IMR-90 (cell line): ENCODE results near the gene RFPL2.

Experiments
- BHLHE40 ChIP-seq: fragments of 150-350 bp; IDR thresholded peaks from 2 replicates; pipeline ENCODE4 v1.6.1; 2016; ENCODE audit warnings: mild to moderate bottlenecking, low read depth, low read length
- CTCF ChIP-seq: conservative IDR thresholded peaks from 2 replicates; pipeline ENCODE4 v1.5.1; 2012; ENCODE audit warnings: mild to moderate bottlenecking, low read depth, low read length, improper control_type of control experiment
- RAD21 ChIP-seq: IDR thresholded peaks from 2 replicates; pipeline ENCODE4 v1.6.1; 2012; ENCODE audit warnings: low read length, improper control_type of control experiment
- RCOR1 ChIP-seq: IDR thresholded peaks from 2 replicates; pipeline ENCODE4 v1.6.1; 2012; ENCODE audit warnings: mild to moderate bottlenecking, low read length, improper control_type of control experiment; ENCODE audit not compliant: insufficient replicate concordance
- RFX5 ChIP-seq: IDR thresholded peaks from 2 replicates; pipeline ENCODE4 v1.8.0; 2012; ENCODE audit warnings: low read depth, mild to moderate bottlenecking, low read length, moderate library complexity

- TF ChIP-seq CTCF (peak; percentile 41), RFX5 (no peak), RAD21 (peak; percentile 32; the same call in 1 of the 2 replicates), BHLHE40 (no peak), RCOR1 (no peak)
These were observed 2.2 kb downstream of the RFPL2 start for GRCh38 chr22:32202539-32203180.
